Brain microvascular endothelial cell (primary cell): ENCODE data around the gene PCBP2.
"Not testable (repeated sequence)": the region's sequence is repeated elsewhere in the genome, so short reads cannot be mapped to it uniquely, and the experiment has no call there.

Experiments used
- DNase-seq: peaks from one replicate; pipeline ENCODE4 v3.0.0-alpha.2; 2020
- H3K27ac ChIP-seq: fragments of 250-450 bp; sonication (Bioruptor Pico); 2 replicates; pipeline ENCODE4 v1.5.1; 2020; ENCODE audit warnings: mild to moderate bottlenecking, moderate library complexity
- H3K27me3 ChIP-seq: fragments of 250-450 bp; sonication (Bioruptor Pico); replicated peaks from 2 replicates; pipeline ENCODE4 v1.5.1; 2020; ENCODE audit warnings: mild to moderate bottlenecking
- H3K36me3 ChIP-seq: fragments of 250-450 bp; sonication (Bioruptor Pico); replicated peaks from 2 replicates; pipeline ENCODE4 v1.5.1; 2020; ENCODE audit warnings: mild to moderate bottlenecking
- H3K4me3 ChIP-seq: 2 replicates; pipeline ENCODE4 v1.5.1; 2011; ENCODE audit warnings: low read depth, mild to moderate bottlenecking, control low read depth, low read length, moderate library complexity
- in situ Hi-C: cut with HindIII; loops from 2 replicates; pipeline ENCODE4 v1.10.0; 2017; ENCODE audit warnings: low sequenced_read_pairs, low pct_ligation_motif_present
- TF ChIP-seq, protein P1 (sequence below): IDR thresholded peaks from 2 replicates; pipeline ENCODE4 v1.5.1; 2011; ENCODE audit warnings: low read depth, mild to moderate bottlenecking, moderate library complexity, low read length, control low read depth, inconsistent platforms; ENCODE audit errors: missing control alignments

The PCBP2 gene

DNA sequence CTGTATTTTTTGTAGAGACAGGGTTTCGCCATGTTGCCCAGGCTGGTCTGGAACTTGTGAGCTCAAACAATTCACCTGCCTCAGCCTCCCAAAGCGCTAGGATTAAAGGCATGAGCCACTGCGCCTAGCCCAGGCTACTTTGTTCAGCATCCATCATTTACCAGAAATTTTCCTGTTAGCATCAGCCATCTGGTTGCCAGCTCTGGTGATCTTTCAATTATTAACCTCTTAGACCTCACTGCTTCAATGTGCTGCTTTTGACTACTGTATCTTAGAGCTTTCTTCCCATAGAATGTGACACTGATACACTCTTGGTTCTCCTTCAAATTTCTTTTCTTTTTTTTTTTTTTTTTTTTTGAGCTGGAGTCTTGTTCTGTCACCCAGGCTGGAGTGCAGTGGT, 33.7 kb upstream of the PCBP2 start:
- H3K27ac ChIP-seq, result no peak overlapping the region
- in situ Hi-C loops, result no loop called here
- H3K27me3 ChIP-seq, result no peaks in the 10 kb centered on the region
- no peaks in the 10 kb centered on the region for H3K36me3 ChIP-seq
- TF ChIP-seq, protein P1, sequence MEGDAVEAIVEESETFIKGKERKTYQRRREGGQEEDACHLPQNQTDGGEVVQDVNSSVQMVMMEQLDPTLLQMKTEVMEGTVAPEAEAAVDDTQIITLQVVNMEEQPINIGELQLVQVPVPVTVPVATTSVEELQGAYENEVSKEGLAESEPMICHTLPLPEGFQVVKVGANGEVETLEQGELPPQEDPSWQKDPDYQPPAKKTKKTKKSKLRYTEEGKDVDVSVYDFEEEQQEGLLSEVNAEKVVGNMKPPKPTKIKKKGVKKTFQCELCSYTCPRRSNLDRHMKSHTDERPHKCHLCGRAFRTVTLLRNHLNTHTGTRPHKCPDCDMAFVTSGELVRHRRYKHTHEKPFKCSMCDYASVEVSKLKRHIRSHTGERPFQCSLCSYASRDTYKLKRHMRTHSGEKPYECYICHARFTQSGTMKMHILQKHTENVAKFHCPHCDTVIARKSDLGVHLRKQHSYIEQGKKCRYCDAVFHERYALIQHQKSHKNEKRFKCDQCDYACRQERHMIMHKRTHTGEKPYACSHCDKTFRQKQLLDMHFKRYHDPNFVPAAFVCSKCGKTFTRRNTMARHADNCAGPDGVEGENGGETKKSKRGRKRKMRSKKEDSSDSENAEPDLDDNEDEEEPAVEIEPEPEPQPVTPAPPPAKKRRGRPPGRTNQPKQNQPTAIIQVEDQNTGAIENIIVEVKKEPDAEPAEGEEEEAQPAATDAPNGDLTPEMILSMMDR, result no peak
- DNase-seq, result no peak
- H3K4me3 ChIP-seq, result no peak overlapping the region

DNA sequence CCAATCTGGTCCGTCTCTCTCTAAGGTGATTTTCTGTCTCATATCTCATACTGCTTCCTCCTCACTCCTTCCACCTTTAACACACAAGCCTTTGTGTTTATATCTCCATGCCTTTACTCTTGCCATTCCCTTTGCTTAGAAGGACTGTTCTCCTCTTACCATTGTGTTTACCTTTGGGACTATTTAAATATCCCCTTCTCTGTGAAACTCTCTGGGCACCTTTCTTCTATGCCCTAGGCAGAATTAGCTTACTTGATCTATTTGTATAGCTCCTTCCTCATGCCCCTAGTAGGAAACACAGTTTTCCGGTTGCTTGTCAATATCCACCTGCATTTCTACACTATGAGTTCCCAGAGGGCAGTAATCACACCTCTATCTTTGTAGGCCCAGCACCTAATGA, 32.1 kb upstream of the PCBP2 start:
- TF ChIP-seq, protein P1, result no peak
- in situ Hi-C loops, result no loop called here
- DNase-seq, result no peak
- no peaks in the 10 kb centered on the region for H3K27me3 ChIP-seq
- no peaks in the 10 kb centered on the region for H3K36me3 ChIP-seq
- no peak overlapping the region for H3K4me3 ChIP-seq
- H3K27ac ChIP-seq, result no peak overlapping the region

GRCh38 chr12:53422247-53422646, 29.7 kb upstream of the PCBP2 start:
- in situ Hi-C loops, H3K4me3 ChIP-seq, H3K27ac ChIP-seq, H3K27me3 ChIP-seq, H3K36me3 ChIP-seq, DNase-seq: not testable (repeated sequence)

DNA sequence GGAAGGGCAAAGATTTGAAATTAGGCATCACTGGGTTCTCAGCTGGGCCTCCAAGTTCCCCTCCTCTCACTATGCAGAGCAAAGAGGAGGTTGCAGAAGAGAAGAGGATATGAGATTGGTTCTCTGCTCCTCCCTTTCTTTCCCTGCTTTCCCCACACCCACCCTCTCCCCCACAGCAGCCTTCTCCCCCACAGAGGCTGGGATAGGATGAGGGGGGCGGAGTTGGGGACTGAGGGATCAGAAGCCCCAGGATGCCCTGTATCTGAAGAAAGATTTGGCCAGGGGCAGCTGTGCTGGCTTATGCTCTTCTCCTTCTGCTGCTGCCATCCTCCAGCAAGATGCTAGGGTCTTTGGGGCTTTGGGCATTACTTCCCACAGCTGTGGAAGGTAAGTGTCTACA, 28.3 kb upstream of the PCBP2 start, which contains the start of gene AMHR2:
Gene AMHR2, plus strand, starts transcription at position 259 of the 400 bp plus-strand sequence. Its CDS starts 80 bp downstream, at position 339.
- TF ChIP-seq, protein P1, result no peak
- H3K4me3 ChIP-seq, result no peak within 1 kb of the TSS
- H3K36me3 ChIP-seq, result no peaks in the 10 kb centered on the region
- no peak for DNase-seq
- H3K27ac ChIP-seq, result no peak within 1 kb of the TSS
- no peaks in the 10 kb centered on the region for H3K27me3 ChIP-seq
- in situ Hi-C loops, result no loop called here

- no peak for DNase-seq
- TF ChIP-seq, protein P1, result no peak
- Histone ChIP-seq H3K27me3 (no peaks in the 10 kb centered on the region), H3K4me3 (no peak overlapping the region), H3K36me3 (no peaks in the 10 kb centered on the region), H3K27ac (no peak overlapping the region)
- in situ Hi-C loops, result no loop called here
Observed at GRCh38 chr12:53424626-53425514, 27.0 kb upstream of the PCBP2 start.

- no peak overlapping the region for H3K4me3 ChIP-seq
- no peaks in the 10 kb centered on the region for H3K27me3 ChIP-seq
- no peak overlapping the region for H3K27ac ChIP-seq
- no peak for DNase-seq
- in situ Hi-C loops, result no loop called here
- H3K36me3 ChIP-seq, result no peaks in the 10 kb centered on the region
- TF ChIP-seq, protein P1, result no peak
Observed at GRCh38 chr12:53425515-53426150, 26.3 kb upstream of the PCBP2 start.
